ENCODE data around the gene RNF225. TPM values are rescaled to one million over a fixed set of nuclear protein-coding genes. Genes with fewer than 3 reads are reported as not detected.
A peak's percentile ranks its signal among the peaks of the same experiment; 100 is the strongest.

Gene RNF225
- total and polyA plus RNA-seq, 2 donors (not counting 1 experiment from before 2014, with no cell fraction given) = 0.49 TPM; not detected in 1

- no peaks in the 10 kb centered on the region for H4K20me1 ChIP-seq (ENCODE audit: control insufficient read depth, insufficient read depth, low read length, poor library complexity, severe bottlenecking)
- Mint-ChIP-seq H3K27me3 (peaks cover 3% of the 10 kb centered on the region), H3K4me1 (peaks cover 16% of the 10 kb centered on the region), H3K27ac (no peak overlapping the region), H3K9me3 (ENCODE audit: insufficient read depth) (no peaks in the 10 kb centered on the region), H3K4me3 (peak overlapping the region; percentile 57)
- peak overlapping the region; percentile 79 for H3K4me2 ChIP-seq (replicated peaks; ENCODE audit: low read depth, low read length, poor library complexity, severe bottlenecking)
- H3K27me3 ChIP-seq (replicated peaks in 1 of 4; ENCODE audit: control extremely low read depth in 1 of 4, control insufficient read depth in 3 of 4, insufficient read depth in 4 of 4, low read length in 3 of 4) = peaks cover 0 to 19% (median 6%) of the 10 kb centered on the region in 4 experiments
- H3K79me2 ChIP-seq (ENCODE audit: control insufficient read depth, insufficient read depth, low read length) = no peaks in the 10 kb centered on the region
- TF ChIP-seq EZH2 (IDR thresholded peaks at IDR 0.05; ENCODE audit: borderline replicate concordance, insufficient read depth, low read depth, low read length, poor library complexity, severe bottlenecking) = no peak
- no peak for TF ChIP-seq CTCF (IDR thresholded peaks at IDR 0.05)
- H3K9me3 ChIP-seq (ENCODE audit: control extremely low read depth in 1 of 3, control insufficient read depth in 2 of 3, insufficient read depth in 1 of 3, low read length in 2 of 3) = peaks cover 0 to 14% (median 0%) of the 10 kb centered on the region in 3 donors
- peak; percentile 62 for DNase-seq
- H2AFZ ChIP-seq (ENCODE audit: insufficient read depth, low read depth, low read length, poor library complexity, severe bottlenecking) = peak overlapping the region; percentile 54
- WGBS (ENCODE audit: insufficient coverage) = 14% methylated on average over 94 of the region's 94 CpGs
- POLR2A ChIA-PET = interaction anchor here (1.4 kb wide), 1 partner anchor 9 kb away, joined by 7 read pairs; no protein-coding TSS in a partner anchor
- peak overlapping the region in 4 of 5 experiments; percentile 32 to 43 (median 39) for H3K4me3 ChIP-seq (ENCODE audit: control extremely low read depth in 1 of 5, extremely low read depth in 1 of 5, insufficient read depth in 1 of 5, low read depth in 2 of 5, low read length in 4 of 5)
- no peak overlapping the region for H3K27ac ChIP-seq (ENCODE audit: low read length in 2 of 2)
- peak; percentile 54 for ATAC-seq (ENCODE audit: low read depth)
- no peaks in the 10 kb centered on the region for H3K36me3 ChIP-seq (replicated peaks in 1 of 2; ENCODE audit: control extremely low read depth in 1 of 2, control insufficient read depth in 1 of 2, extremely low read depth in 1 of 2, insufficient read depth in 2 of 2, low read length in 1 of 2)
- CTCF ChIA-PET = no interaction called here
- H3K4me1 ChIP-seq (ENCODE audit: control insufficient read depth in 2 of 2, insufficient read depth in 2 of 2, low read length in 2 of 2) = peaks cover 14 to 22% of the 10 kb centered on the region in 2 donors
- peak overlapping the region; percentile 39 for H3K9ac ChIP-seq (ENCODE audit: low read length)
- intact Hi-C loops (cut with micrococcal nuclease) = no loop called here
Observed at GRCh38 chr19:58355908-58356765, 39.3 kb upstream of the RNF225 start.

Data from B cell (primary cell).